DOHH2 (cell line): ENCODE data around the gene ELL2.

ENCODE experiments used
- H3F3A ChIP-seq: fragments of 200-600 bp; sonication (generic), shearing (Covaris generic); 2 replicates; pipeline ENCODE4 v1.6.0; 2016; ENCODE audit warnings: antibody characterized with exemption, mild to moderate bottlenecking; ENCODE audit not compliant: control insufficient read depth, insufficient read depth
- H3K27ac ChIP-seq: fragments of 200-600 bp; sonication (generic); 2 replicates; pipeline ENCODE4 v1.5.1; 2014; ENCODE audit warnings: low read depth, mild to moderate bottlenecking, low read length, moderate library complexity
- H3K27me3 ChIP-seq: fragments of 200-600 bp; sonication (generic); 2 replicates; pipeline ENCODE4 v1.6.1; 2014; ENCODE audit warnings: mild to moderate bottlenecking, low read length, mixed read lengths; ENCODE audit not compliant: control insufficient read depth
- H3K36me3 ChIP-seq: fragments of 200-600 bp; sonication (generic); 2 replicates; pipeline ENCODE4 v1.6.1; 2014; ENCODE audit warnings: mild to moderate bottlenecking, low read length, moderate library complexity, mixed read lengths; ENCODE audit not compliant: control insufficient read depth
- H3K4me1 ChIP-seq: fragments of 200-600 bp; sonication (generic); 2 replicates; pipeline ENCODE4 v1.6.1; 2014; ENCODE audit warnings: mild to moderate bottlenecking, low read length, mixed read lengths; ENCODE audit not compliant: control insufficient read depth
- H3K4me2 ChIP-seq: fragments of 200-600 bp; sonication (generic); 2 replicates; pipeline ENCODE4 v1.6.0; 2014; ENCODE audit warnings: mild to moderate bottlenecking, low read length, moderate library complexity
- H3K4me3 ChIP-seq: fragments of 200-600 bp; sonication (generic); 2 replicates; pipeline ENCODE4 v1.5.1; 2014; ENCODE audit warnings: mild to moderate bottlenecking, low read length, mixed read lengths
- H3K79me2 ChIP-seq: fragments of 200-600 bp; sonication (generic); 2 replicates; pipeline ENCODE4 v1.6.1; 2014; ENCODE audit warnings: mild to moderate bottlenecking, low read length, mixed read lengths; ENCODE audit not compliant: control insufficient read depth
- H3K9me2 ChIP-seq: fragments of 200-600 bp; sonication (generic); replicated peaks from 2 replicates; pipeline ENCODE4 v1.6.1; 2014; ENCODE audit warnings: mild to moderate bottlenecking, low read length, mixed read lengths; ENCODE audit not compliant: control insufficient read depth
- H3K9me3 ChIP-seq: fragments of 200-600 bp; sonication (generic); 2 replicates; pipeline ENCODE4 v1.6.1; 2014; ENCODE audit warnings: antibody characterized with exemption, low read length, mixed read lengths; ENCODE audit not compliant: control insufficient read depth, insufficient read depth
- H4K20me1 ChIP-seq: fragments of 200-600 bp; sonication (generic); 2 replicates; pipeline ENCODE4 v1.6.0; 2014; ENCODE audit warnings: low read depth, mild to moderate bottlenecking, antibody characterized with exemption, low read length, moderate library complexity; ENCODE audit not compliant: control insufficient read depth, insufficient read depth
- EZH2phosphoT487 ChIP-seq: fragments of 200-600 bp; sonication (generic); IDR thresholded peaks from 2 replicates; pipeline ENCODE4 v1.6.1; 2017; ENCODE audit warnings: borderline replicate concordance, mild to moderate bottlenecking, antibody characterized with exemption, low read length, moderate library complexity, mixed read lengths
- TF ChIP-seq, protein P1 (sequence below): fragments of 200-600 bp; sonication (generic); IDR thresholded peaks from one replicate; pipeline ENCODE4 v1.5.1; 2014; ENCODE audit warnings: antibody characterized with exemption, mild to moderate bottlenecking, low read depth, low read length; ENCODE audit not compliant: poor library complexity, severe bottlenecking

Gene ELL2

DNA sequence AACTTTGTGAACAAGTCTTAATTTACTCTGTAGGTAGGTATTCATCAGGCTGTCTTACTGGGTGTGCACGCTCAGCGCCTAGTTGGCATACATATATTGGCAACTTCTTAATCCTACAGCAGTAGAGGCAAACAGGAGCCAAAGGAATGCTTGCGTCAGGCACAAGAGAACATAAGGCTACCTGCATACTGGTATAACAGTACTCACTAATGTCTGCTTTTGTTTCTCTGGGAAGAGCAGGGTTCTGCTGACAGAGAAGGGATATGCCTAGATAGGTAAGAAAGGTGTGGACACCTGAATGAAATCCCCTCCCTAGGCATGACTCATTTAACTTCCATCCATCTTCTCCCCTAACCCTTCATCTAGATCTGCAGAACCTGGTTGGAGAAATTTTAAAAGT, 40.1 kb downstream of the ELL2 start:
- Histone ChIP-seq H3K79me2 (no peaks in the 10 kb centered on the region), H3K27ac (no peak overlapping the region), H3K9me3 (no peaks in the 10 kb centered on the region), H3K4me2 (no peak overlapping the region), H3K4me3 (no peak overlapping the region), H3K4me1 (no peaks in the 10 kb centered on the region), H3K9me2 (no peaks in the 10 kb centered on the region), H3F3A (no peaks in the 10 kb centered on the region), H3K27me3 (no peaks in the 10 kb centered on the region; the same call in 1 of the 2 replicates), H4K20me1 (no peaks in the 10 kb centered on the region), H3K36me3 (no peaks in the 10 kb centered on the region)
- no peak for TF ChIP-seq EZH2phosphoT487
- TF ChIP-seq, protein P1, sequence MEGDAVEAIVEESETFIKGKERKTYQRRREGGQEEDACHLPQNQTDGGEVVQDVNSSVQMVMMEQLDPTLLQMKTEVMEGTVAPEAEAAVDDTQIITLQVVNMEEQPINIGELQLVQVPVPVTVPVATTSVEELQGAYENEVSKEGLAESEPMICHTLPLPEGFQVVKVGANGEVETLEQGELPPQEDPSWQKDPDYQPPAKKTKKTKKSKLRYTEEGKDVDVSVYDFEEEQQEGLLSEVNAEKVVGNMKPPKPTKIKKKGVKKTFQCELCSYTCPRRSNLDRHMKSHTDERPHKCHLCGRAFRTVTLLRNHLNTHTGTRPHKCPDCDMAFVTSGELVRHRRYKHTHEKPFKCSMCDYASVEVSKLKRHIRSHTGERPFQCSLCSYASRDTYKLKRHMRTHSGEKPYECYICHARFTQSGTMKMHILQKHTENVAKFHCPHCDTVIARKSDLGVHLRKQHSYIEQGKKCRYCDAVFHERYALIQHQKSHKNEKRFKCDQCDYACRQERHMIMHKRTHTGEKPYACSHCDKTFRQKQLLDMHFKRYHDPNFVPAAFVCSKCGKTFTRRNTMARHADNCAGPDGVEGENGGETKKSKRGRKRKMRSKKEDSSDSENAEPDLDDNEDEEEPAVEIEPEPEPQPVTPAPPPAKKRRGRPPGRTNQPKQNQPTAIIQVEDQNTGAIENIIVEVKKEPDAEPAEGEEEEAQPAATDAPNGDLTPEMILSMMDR = no peak

DNA sequence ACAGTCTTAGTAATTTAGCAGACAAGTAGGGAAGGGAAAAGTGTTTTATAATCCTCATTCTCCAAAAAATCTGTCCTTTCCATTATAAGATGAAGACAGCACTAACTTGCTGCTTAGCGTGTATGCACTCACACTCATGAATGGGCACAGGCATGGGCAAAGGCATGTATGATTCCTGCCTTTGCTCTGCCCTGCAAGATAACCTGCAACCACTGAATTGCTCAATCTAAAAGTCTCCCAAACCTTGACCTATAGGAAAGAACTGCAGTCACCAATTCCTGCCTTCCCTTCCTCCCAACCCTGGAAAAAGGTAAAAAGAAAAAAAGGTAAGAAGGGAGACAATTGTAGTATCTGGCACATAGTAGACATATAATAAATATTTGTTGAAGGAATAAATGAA, 40.8 kb downstream of the ELL2 start:
- TF ChIP-seq, protein P1 = no peak
- TF ChIP-seq EZH2phosphoT487 = no peak
- H3K9me3 ChIP-seq = no peaks in the 10 kb centered on the region
- no peak overlapping the region for H3K4me3 ChIP-seq
- no peaks in the 10 kb centered on the region for H3F3A ChIP-seq
- no peaks in the 10 kb centered on the region for H3K36me3 ChIP-seq
- H3K79me2 ChIP-seq = no peaks in the 10 kb centered on the region
- H3K4me2 ChIP-seq = no peak overlapping the region
- H3K27me3 ChIP-seq = no peaks in the 10 kb centered on the region; the same call in 1 of the 2 replicates
- no peaks in the 10 kb centered on the region for H4K20me1 ChIP-seq
- H3K9me2 ChIP-seq = no peaks in the 10 kb centered on the region
- H3K27ac ChIP-seq = no peak overlapping the region
- no peaks in the 10 kb centered on the region for H3K4me1 ChIP-seq

DNA sequence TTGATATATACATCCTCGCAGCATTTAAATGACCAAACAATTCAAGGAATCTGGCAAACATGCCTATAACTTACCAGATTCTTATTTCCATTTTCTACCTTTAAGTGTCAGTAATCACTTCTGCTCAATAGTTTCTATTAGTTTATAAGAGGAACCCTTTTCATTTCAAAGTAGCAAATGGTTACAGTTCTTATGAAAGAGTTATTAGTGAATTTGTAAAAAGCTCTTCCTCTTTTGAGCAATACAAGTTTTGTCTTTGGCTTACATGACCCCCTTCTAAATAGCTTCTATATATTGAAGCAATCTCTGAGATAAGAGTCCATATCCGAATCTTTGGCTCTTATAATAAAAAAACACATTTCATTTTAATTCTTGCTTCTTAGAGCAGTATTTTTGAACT, 42.0 kb downstream of the ELL2 start:
- TF ChIP-seq, protein P1 = no peak
- TF ChIP-seq EZH2phosphoT487 = no peak
- Histone ChIP-seq H3K27ac (no peak overlapping the region), H3K27me3 (peaks cover 4% of the 10 kb centered on the region; the same call in 1 of the 2 replicates), H3K9me2 (no peaks in the 10 kb centered on the region), H3K79me2 (no peaks in the 10 kb centered on the region), H3F3A (no peaks in the 10 kb centered on the region), H3K36me3 (no peaks in the 10 kb centered on the region), H3K4me3 (no peak overlapping the region), H3K4me2 (no peak overlapping the region), H4K20me1 (no peaks in the 10 kb centered on the region), H3K4me1 (no peaks in the 10 kb centered on the region), H3K9me3 (no peaks in the 10 kb centered on the region)
